Activated CD8-positive, alpha-beta T cell treated with anti-CD3 and anti-CD28 coated beads, Interleukin-2, amount 10 ng/mL, durations not matched to agents 7 days and 5 days (primary cell): ENCODE measurements around the gene CDH4. TPM values are rescaled to one million over a fixed set of nuclear protein-coding genes. Genes with fewer than 3 reads are reported as not detected.

Experiments used
- ATAC-seq: fragments of 150-1000 bp; cut with Tn5 transposase; one replicate; pipeline ENCODE4 v1.10.0; 2021; ENCODE audit warnings: moderate library complexity
- CTCF ChIA-PET: fragments of 350-600 bp; sonication (Branson Sonifier 250); formaldehyde crosslinking; loops from one replicate; lab custom pipeline; 2021; ENCODE audit warnings: antibody characterized with exemption; lab: Charles Lee
- POLR2A ChIA-PET: fragments of 350-600 bp; sonication (Branson Sonifier 250); formaldehyde crosslinking; loops from one replicate; lab custom pipeline; 2021; ENCODE audit warnings: antibody characterized with exemption; lab: Charles Lee
- DNase-seq: peaks from one replicate; pipeline ENCODE4 v3.0.0-alpha.2; 2020
- H3K27ac Mint-ChIP-seq: one replicate; pipeline ENCODE4 v1.8.0; 2021; ENCODE audit warnings: mild to moderate bottlenecking, mixed read lengths
- H3K27me3 Mint-ChIP-seq: one replicate; pipeline ENCODE4 v1.8.0; 2021; ENCODE audit warnings: low read depth, mixed read lengths
- H3K36me3 Mint-ChIP-seq: one replicate; pipeline ENCODE4 v1.8.0; 2021; ENCODE audit warnings: low read depth, mixed read lengths
- H3K4me1 Mint-ChIP-seq: one replicate; pipeline ENCODE4 v1.8.0; 2021; ENCODE audit warnings: low read depth, mixed read lengths
- H3K4me3 Mint-ChIP-seq: one replicate; pipeline ENCODE4 v1.8.0; 2021; ENCODE audit warnings: mild to moderate bottlenecking, mixed read lengths
- H3K9me3 Mint-ChIP-seq: one replicate; pipeline ENCODE4 v1.8.0; 2022; ENCODE audit warnings: mixed read lengths; ENCODE audit not compliant: insufficient read depth
- total RNA-seq, 2 experiments: library from RNA; stranded (reverse); gene quantifications; one replicate each; pipeline ENCODE4 v1.2.3, GENCODE V29; 2021

CDH4 gene
- total RNA-seq, 2 experiments from 2014 or later = 0.05 to 0.13 TPM

GRCh38 chr20:61652146-61652545 lies 400.1 kb downstream of the CDH4 start:
- Mint-ChIP-seq H3K27ac (no peak overlapping the region), H3K4me1 (no peaks in the 10 kb centered on the region), H3K9me3 (no peaks in the 10 kb centered on the region), H3K36me3 (no peaks in the 10 kb centered on the region), H3K27me3 (no peaks in the 10 kb centered on the region), H3K4me3 (no peak overlapping the region)
- ChIA-PET POLR2A (no interaction called here), CTCF (no interaction called here)
- ATAC-seq (no peak), DNase-seq (no peak)

GRCh38 chr20:61654726-61655125 lies 402.7 kb downstream of the CDH4 start:
- ChIA-PET POLR2A (no interaction called here), CTCF (no interaction called here)
- Mint-ChIP-seq H3K27me3 (no peaks in the 10 kb centered on the region), H3K27ac (no peak overlapping the region), H3K4me3 (no peak overlapping the region), H3K9me3 (no peaks in the 10 kb centered on the region), H3K36me3 (no peaks in the 10 kb centered on the region), H3K4me1 (no peaks in the 10 kb centered on the region)
- ATAC-seq = no peak
- DNase-seq = no peak

DNA sequence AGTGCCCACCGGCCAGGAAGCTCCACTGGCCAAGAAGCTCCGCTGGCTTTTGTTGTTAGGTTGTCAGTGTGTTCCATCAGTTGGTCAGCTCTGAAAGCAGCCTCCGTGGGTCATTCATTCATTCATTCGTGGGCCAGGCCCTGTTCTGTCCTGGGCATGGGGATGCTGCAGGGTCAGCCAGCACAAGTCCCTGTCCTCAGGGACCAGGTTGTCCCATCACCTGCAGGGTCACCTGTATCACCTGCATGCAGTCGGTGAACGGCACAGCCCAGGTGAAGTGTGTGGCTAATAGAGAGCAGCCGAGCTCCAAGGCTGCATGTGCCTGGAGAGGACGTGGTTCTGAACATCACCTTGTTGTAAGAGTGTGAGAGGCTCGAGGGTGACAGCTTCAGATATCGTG lies 403.5 kb downstream of the CDH4 start:
- ATAC-seq (no peak), DNase-seq (no peak)
- no peak overlapping the region for H3K4me3 Mint-ChIP-seq
- CTCF ChIA-PET = no interaction called here
- H3K4me1 Mint-ChIP-seq = no peaks in the 10 kb centered on the region
- no peaks in the 10 kb centered on the region for H3K36me3 Mint-ChIP-seq
- no peak overlapping the region for H3K27ac Mint-ChIP-seq
- POLR2A ChIA-PET = no interaction called here
- H3K27me3 Mint-ChIP-seq = no peaks in the 10 kb centered on the region
- no peaks in the 10 kb centered on the region for H3K9me3 Mint-ChIP-seq

DNA sequence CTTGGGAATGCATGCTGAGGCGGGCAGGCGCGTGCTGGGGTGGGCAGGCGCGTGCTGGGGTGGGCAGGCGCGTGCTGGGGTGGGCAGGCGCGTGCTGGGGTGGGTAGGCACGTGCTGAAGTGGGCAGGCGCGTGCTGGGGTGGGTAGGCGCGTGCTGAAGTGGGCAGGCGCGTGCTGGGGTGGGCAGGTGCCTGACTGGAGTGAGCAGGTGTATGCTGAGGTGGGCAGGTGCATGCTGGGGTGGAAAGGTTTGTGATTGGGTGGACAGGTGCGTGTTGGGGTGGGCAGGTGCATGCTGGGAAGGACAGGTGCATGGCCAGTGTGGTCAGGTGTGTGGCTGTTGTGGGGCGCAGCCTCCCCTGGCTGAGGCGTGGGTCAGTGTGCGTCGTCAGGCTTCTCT lies 404.1 kb downstream of the CDH4 start:
- DNase-seq (no peak), ATAC-seq (no peak)
- ChIA-PET POLR2A (no interaction called here), CTCF (no interaction called here)
- Mint-ChIP-seq H3K27me3 (no peaks in the 10 kb centered on the region), H3K9me3 (no peaks in the 10 kb centered on the region), H3K4me3 (no peak overlapping the region), H3K4me1 (no peaks in the 10 kb centered on the region), H3K36me3 (no peaks in the 10 kb centered on the region), H3K27ac (no peak overlapping the region)

- Mint-ChIP-seq H3K27ac (no peak overlapping the region), H3K4me3 (no peak overlapping the region), H3K36me3 (no peaks in the 10 kb centered on the region), H3K4me1 (no peaks in the 10 kb centered on the region), H3K9me3 (no peaks in the 10 kb centered on the region), H3K27me3 (no peaks in the 10 kb centered on the region)
- POLR2A ChIA-PET = no interaction called here
- DNase-seq (no peak), ATAC-seq (no peak)
- CTCF ChIA-PET = no interaction called here
Observed at GRCh38 chr20:61657721-61658377, 405.8 kb downstream of the CDH4 start.

DNA sequence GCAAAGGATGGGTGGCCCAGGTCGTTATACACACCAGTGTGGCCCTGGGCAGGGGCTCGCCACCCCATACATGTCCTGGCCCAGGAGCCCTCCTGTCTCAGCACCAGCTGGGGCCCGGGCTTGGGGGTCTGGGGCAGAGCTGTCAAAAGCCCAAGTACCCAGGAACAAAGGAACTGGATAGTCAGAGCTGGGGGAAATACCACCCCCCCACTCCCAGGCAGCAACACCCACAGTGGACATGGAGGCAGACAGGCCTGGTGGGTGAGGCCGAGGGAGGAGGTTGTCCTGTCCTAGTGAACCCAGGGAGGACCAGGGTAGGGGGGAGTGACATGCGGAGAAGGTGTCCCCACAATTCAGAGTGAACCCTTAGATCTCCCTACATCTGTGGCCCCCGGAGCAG lies 406.5 kb downstream of the CDH4 start:
- CTCF ChIA-PET = no interaction called here
- ATAC-seq = no peak

GRCh38 chr20:61659246-61659993 lies 407.4 kb downstream of the CDH4 start:
- ATAC-seq (no peak), DNase-seq (no peak)
- no peaks in the 10 kb centered on the region for H3K4me1 Mint-ChIP-seq
- POLR2A ChIA-PET = no interaction called here
- H3K27ac Mint-ChIP-seq = no peak overlapping the region
- no peaks in the 10 kb centered on the region for H3K36me3 Mint-ChIP-seq
- no peaks in the 10 kb centered on the region for H3K27me3 Mint-ChIP-seq
- H3K9me3 Mint-ChIP-seq = no peaks in the 10 kb centered on the region
- H3K4me3 Mint-ChIP-seq = no peak overlapping the region
- CTCF ChIA-PET = no interaction called here

More for the DNA sequence above, 406.5 kb downstream of the CDH4 start:
- no peak overlapping the region for H3K27ac Mint-ChIP-seq
- H3K27me3 Mint-ChIP-seq = no peaks in the 10 kb centered on the region
- H3K4me1 Mint-ChIP-seq = no peaks in the 10 kb centered on the region
- no peaks in the 10 kb centered on the region for H3K9me3 Mint-ChIP-seq
- no peaks in the 10 kb centered on the region for H3K36me3 Mint-ChIP-seq
- no peak for DNase-seq
- H3K4me3 Mint-ChIP-seq = no peak overlapping the region
- POLR2A ChIA-PET = no interaction called here

DNA sequence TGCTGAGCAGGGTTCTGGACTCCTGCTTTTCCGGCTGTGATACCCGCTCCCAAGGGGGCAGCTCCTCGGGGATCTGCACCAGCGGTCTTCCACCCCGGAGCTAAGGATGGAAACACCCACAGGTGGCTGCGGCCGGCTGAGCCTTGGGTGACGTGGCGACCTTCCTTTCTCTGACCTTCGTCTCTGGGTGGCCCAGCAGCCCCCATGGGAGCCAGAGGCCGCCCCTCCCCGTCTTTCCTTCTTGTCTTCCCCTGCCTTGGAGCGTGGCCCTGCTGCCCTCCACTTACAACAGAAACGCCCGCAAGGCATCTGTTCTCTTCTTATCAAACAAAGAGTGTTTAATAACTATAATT lies 407.9 kb downstream of the CDH4 start:
- H3K9me3 Mint-ChIP-seq = no peaks in the 10 kb centered on the region

DNA sequence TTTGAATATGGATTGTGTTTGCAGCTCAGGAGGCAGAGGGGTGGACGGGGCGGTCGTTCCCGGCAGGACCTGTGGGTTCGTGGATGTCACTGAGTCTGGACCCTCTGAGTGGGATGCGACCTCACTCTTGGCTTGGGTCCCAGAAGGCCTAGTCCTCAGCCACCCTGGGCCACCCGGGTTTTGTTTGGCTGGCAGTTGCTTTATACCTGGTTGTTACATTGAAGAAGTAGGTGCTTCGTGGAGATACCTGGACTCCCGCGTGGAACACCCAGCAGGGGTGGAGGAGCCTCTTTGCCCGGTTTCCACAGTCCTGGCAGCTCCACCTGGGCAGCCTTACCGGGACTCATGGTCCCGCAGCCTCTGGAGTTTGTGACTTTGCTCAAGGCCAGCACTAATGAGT lies 408.5 kb downstream of the CDH4 start:
- ATAC-seq (no peak), DNase-seq (no peak)
- ChIA-PET POLR2A (no interaction called here), CTCF (no interaction called here)
- Mint-ChIP-seq H3K36me3 (no peaks in the 10 kb centered on the region), H3K4me3 (no peak overlapping the region), H3K4me1 (no peaks in the 10 kb centered on the region), H3K27me3 (no peaks in the 10 kb centered on the region), H3K27ac (no peak overlapping the region), H3K9me3 (no peaks in the 10 kb centered on the region)

More for the DNA sequence above, 407.9 kb downstream of the CDH4 start:
- POLR2A ChIA-PET = no interaction called here
- H3K4me1 Mint-ChIP-seq = no peaks in the 10 kb centered on the region
- H3K27me3 Mint-ChIP-seq = no peaks in the 10 kb centered on the region
- CTCF ChIA-PET = no interaction called here
- ATAC-seq (no peak), DNase-seq (no peak)
- no peak overlapping the region for H3K4me3 Mint-ChIP-seq
- H3K27ac Mint-ChIP-seq = no peak overlapping the region
- no peaks in the 10 kb centered on the region for H3K36me3 Mint-ChIP-seq

DNA sequence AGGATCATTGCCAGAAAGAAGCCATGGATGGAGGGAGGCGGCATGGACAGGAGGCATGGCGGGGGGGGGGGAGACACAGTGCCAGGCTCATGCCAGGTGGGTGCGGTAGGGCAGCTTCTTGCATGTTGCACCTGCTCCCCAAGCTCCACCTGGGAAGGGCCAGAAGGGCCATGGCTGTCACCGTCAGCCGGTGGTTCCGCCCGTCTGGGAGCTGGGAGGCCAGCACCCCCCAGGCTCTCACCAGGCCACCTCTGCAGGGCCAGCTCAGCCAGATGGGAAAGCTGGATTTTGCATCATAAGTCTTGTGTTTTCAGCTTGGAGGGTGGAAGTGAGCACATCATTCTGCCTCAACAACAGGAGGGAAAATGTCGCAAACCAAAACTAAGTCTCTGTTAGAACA lies 409.0 kb downstream of the CDH4 start:
- H3K4me3 Mint-ChIP-seq = no peak overlapping the region
- H3K9me3 Mint-ChIP-seq = no peaks in the 10 kb centered on the region
- H3K27ac Mint-ChIP-seq = no peak overlapping the region
- H3K27me3 Mint-ChIP-seq = no peaks in the 10 kb centered on the region
- no peak for DNase-seq
- ChIA-PET POLR2A (no interaction called here), CTCF (no interaction called here)
- ATAC-seq = no peak
- H3K4me1 Mint-ChIP-seq = no peaks in the 10 kb centered on the region
- no peaks in the 10 kb centered on the region for H3K36me3 Mint-ChIP-seq

DNA sequence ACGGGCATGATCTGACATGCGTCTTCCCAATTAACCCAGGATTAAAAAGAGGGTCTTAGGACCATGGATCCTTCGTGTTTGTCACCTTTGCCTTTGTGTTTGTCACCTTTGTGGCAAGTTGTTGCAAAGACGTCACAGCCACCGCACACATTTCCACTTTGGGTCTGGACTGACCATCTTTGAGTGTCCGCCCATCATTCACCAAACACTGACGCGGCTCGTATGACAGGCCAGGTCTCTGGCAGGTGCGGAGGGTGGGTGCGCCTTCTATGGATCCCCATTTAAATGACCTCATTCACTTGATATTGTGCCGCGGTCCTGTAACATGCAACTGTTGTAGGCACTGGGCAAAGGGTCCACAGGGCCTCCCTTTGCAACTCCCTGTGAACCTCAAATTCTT lies 409.5 kb downstream of the CDH4 start:
- H3K4me1 Mint-ChIP-seq = no peaks in the 10 kb centered on the region
- H3K4me3 Mint-ChIP-seq = no peak overlapping the region
- ChIA-PET CTCF (no interaction called here), POLR2A (no interaction called here)
- H3K36me3 Mint-ChIP-seq = no peaks in the 10 kb centered on the region
- no peak for DNase-seq
- no peaks in the 10 kb centered on the region for H3K27me3 Mint-ChIP-seq
- H3K9me3 Mint-ChIP-seq = no peaks in the 10 kb centered on the region
- no peak for ATAC-seq
- H3K27ac Mint-ChIP-seq = no peak overlapping the region

- DNase-seq (no peak), ATAC-seq (no peak)
- H3K4me3 Mint-ChIP-seq = no peak overlapping the region
- no peaks in the 10 kb centered on the region for H3K36me3 Mint-ChIP-seq
- POLR2A ChIA-PET = no interaction called here
- H3K27me3 Mint-ChIP-seq = no peaks in the 10 kb centered on the region
- no peaks in the 10 kb centered on the region for H3K4me1 Mint-ChIP-seq
- CTCF ChIA-PET = no interaction called here
- no peak overlapping the region for H3K27ac Mint-ChIP-seq
- H3K9me3 Mint-ChIP-seq = no peaks in the 10 kb centered on the region
Observed at GRCh38 chr20:61662226-61662967, 410.3 kb downstream of the CDH4 start.
